HEK293 (cell line): Measurements from ENCODE around the gene PI16.
A peak's percentile ranks its signal among the peaks of the same experiment; 100 is the strongest.

Source experiments
- CTCF ChIP-seq: fragments of 450-650 bp; formaldehyde crosslinking; IDR thresholded peaks from 2 replicates; pipeline ENCODE4 v1.5.1; 2016; ENCODE audit warnings: missing biosample characterization, missing genetic modification characterization
- GLIS2 ChIP-seq: fragments of 450-650 bp; formaldehyde crosslinking; IDR thresholded peaks from 2 replicates; pipeline ENCODE4 v1.5.1; 2016; ENCODE audit warnings: missing biosample characterization, missing genetic modification characterization
- KLF17 ChIP-seq: fragments of 450-650 bp; formaldehyde crosslinking; IDR thresholded peaks from 2 replicates; pipeline ENCODE4 v1.5.1; 2016; ENCODE audit warnings: missing biosample characterization, missing genetic modification characterization
- KLF7 ChIP-seq: fragments of 450-650 bp; formaldehyde crosslinking; IDR thresholded peaks from 2 replicates; pipeline ENCODE4 v1.5.1; 2016; ENCODE audit warnings: missing biosample characterization, missing genetic modification characterization, borderline replicate concordance
- REPIN1 ChIP-seq: fragments of 450-650 bp; formaldehyde crosslinking; IDR thresholded peaks from 2 replicates; pipeline ENCODE4 v1.5.1; 2017; ENCODE audit warnings: missing biosample characterization, missing genetic modification characterization, low read depth
- SCRT2 ChIP-seq: fragments of 450-650 bp; formaldehyde crosslinking; IDR thresholded peaks from 2 replicates; pipeline ENCODE4 v1.5.1; 2016; ENCODE audit warnings: missing biosample characterization, missing genetic modification characterization
- SP2 ChIP-seq: fragments of 450-650 bp; formaldehyde crosslinking; IDR thresholded peaks from 2 replicates; pipeline ENCODE4 v1.5.1; 2016; ENCODE audit warnings: missing biosample characterization, missing genetic modification characterization
- TSHZ1 ChIP-seq: fragments of 450-650 bp; formaldehyde crosslinking; IDR thresholded peaks from 2 replicates; pipeline ENCODE4 v1.5.1; 2016; ENCODE audit warnings: missing biosample characterization, missing genetic modification characterization, borderline replicate concordance
- YY1 ChIP-seq: fragments of 450-650 bp; formaldehyde crosslinking; IDR thresholded peaks from 2 replicates; pipeline ENCODE4 v1.5.1; 2018; ENCODE audit warnings: missing biosample characterization, missing genetic modification characterization
- ZFP3 ChIP-seq: fragments of 450-650 bp; formaldehyde crosslinking; IDR thresholded peaks from 2 replicates; pipeline ENCODE4 v1.5.1; 2016; ENCODE audit warnings: low read depth, missing biosample characterization, missing genetic modification characterization
- ZFP41 ChIP-seq: fragments of 450-650 bp; formaldehyde crosslinking; IDR thresholded peaks from 2 replicates; pipeline ENCODE4 v1.5.1; 2016; ENCODE audit warnings: missing biosample characterization, missing genetic modification characterization, borderline replicate concordance
- ZNF138 ChIP-seq: fragments of 450-650 bp; formaldehyde crosslinking; IDR thresholded peaks from 2 replicates; pipeline ENCODE4 v1.5.1; 2016; ENCODE audit warnings: missing biosample characterization, missing genetic modification characterization, borderline replicate concordance
- ZNF146 ChIP-seq: fragments of 450-650 bp; formaldehyde crosslinking; IDR thresholded peaks from 2 replicates; pipeline ENCODE4 v1.5.1; 2016; ENCODE audit warnings: missing biosample characterization, missing genetic modification characterization
- ZNF148 ChIP-seq: fragments of 450-650 bp; formaldehyde crosslinking; IDR thresholded peaks from 2 replicates; pipeline ENCODE4 v1.5.0; 2017; ENCODE audit warnings: missing biosample characterization, missing genetic modification characterization, borderline replicate concordance
- ZNF223 ChIP-seq: fragments of 450-650 bp; formaldehyde crosslinking; IDR thresholded peaks from 2 replicates; pipeline ENCODE4 v1.5.1; 2016; ENCODE audit warnings: missing biosample characterization, missing genetic modification characterization
- ZNF292 ChIP-seq: fragments of 450-650 bp; formaldehyde crosslinking; IDR thresholded peaks from 2 replicates; pipeline ENCODE4 v1.5.1; 2016; ENCODE audit warnings: low read depth, missing biosample characterization, missing genetic modification characterization, borderline replicate concordance
- ZNF324 ChIP-seq: fragments of 450-650 bp; formaldehyde crosslinking; IDR thresholded peaks from 2 replicates; pipeline ENCODE4 v1.5.1; 2016; ENCODE audit warnings: missing biosample characterization, missing genetic modification characterization
- ZNF350 ChIP-seq: fragments of 450-650 bp; formaldehyde crosslinking; IDR thresholded peaks from 2 replicates; pipeline ENCODE4 v1.5.0; 2017; ENCODE audit warnings: missing biosample characterization, mild to moderate bottlenecking, missing genetic modification characterization
- ZNF433 ChIP-seq: fragments of 450-650 bp; formaldehyde crosslinking; IDR thresholded peaks from 2 replicates; pipeline ENCODE4 v1.5.1; 2016; ENCODE audit warnings: missing biosample characterization, missing genetic modification characterization, low read depth
- ZNF488 ChIP-seq: fragments of 450-650 bp; formaldehyde crosslinking; IDR thresholded peaks from 2 replicates; pipeline ENCODE4 v1.5.1; 2016; ENCODE audit warnings: missing biosample characterization, missing genetic modification characterization
- ZNF513 ChIP-seq: fragments of 450-650 bp; IDR thresholded peaks from 2 replicates; pipeline ENCODE4 v1.5.1; 2018; ENCODE audit warnings: missing biosample characterization, missing genetic modification characterization
- ZNF521 ChIP-seq: fragments of 450-650 bp; formaldehyde crosslinking; IDR thresholded peaks from 2 replicates; pipeline ENCODE4 v1.5.1; 2017; ENCODE audit warnings: missing biosample characterization, mild to moderate bottlenecking, missing genetic modification characterization
- ZNF629 ChIP-seq: fragments of 450-650 bp; formaldehyde crosslinking; IDR thresholded peaks from 2 replicates; pipeline ENCODE4 v1.5.1; 2017; ENCODE audit warnings: missing biosample characterization, missing genetic modification characterization
- ZNF692 ChIP-seq: fragments of 450-650 bp; formaldehyde crosslinking; IDR thresholded peaks from 2 replicates; pipeline ENCODE4 v1.5.1; 2016; ENCODE audit warnings: missing biosample characterization, missing genetic modification characterization
- ZNF785 ChIP-seq: fragments of 450-650 bp; formaldehyde crosslinking; IDR thresholded peaks from 2 replicates; pipeline ENCODE4 v1.5.1; 2016; ENCODE audit warnings: missing biosample characterization, missing genetic modification characterization
- ZNF837 ChIP-seq: fragments of 450-650 bp; formaldehyde crosslinking; IDR thresholded peaks from 2 replicates; pipeline ENCODE4 v1.5.1; 2016; ENCODE audit warnings: missing biosample characterization, missing genetic modification characterization

PI16 gene

GRCh38 chr6:36984581-36985416 lies 30.3 kb downstream of the PI16 start (continued):
- TF ChIP-seq ZNF433 (tag by site-specific recombination) (no peak), ZNF692 (tag by site-specific recombination) (peak; percentile 51), TSHZ1 (tag by site-specific recombination) (peak; percentile 70; the same call in 1 of the 2 replicates), ZNF837 (no peak), REPIN1 (tag by site-specific recombination) (no peak), ZNF521 (no peak), ZNF138 (no peak), CTCF (tag by site-specific recombination) (no peak), YY1 (tag by site-specific recombination) (peak; percentile 26; the same call in 1 of the 2 replicates), ZNF146 (no peak), ZNF223 (no peak), KLF17 (tag by site-specific recombination) (peak; percentile 62; the same call in 1 of the 2 replicates), ZNF292 (tag by site-specific recombination) (no peak), SCRT2 (tag by site-specific recombination) (no peak), ZFP41 (tag by site-specific recombination) (no peak), ZNF785 (no peak), SP2 (tag by site-specific recombination) (peak; percentile 75), ZNF324 (tag by site-specific recombination) (no peak; the same call in 1 of the 2 replicates), ZNF513 (tag by site-specific recombination) (no peak), ZNF629 (tag by site-specific recombination) (peak; percentile 85), ZNF350 (tag by site-specific recombination) (no peak), ZNF148 (no peak), GLIS2 (tag by site-specific recombination) (peak; percentile 26; the same call in 1 of the 2 replicates), ZFP3 (tag by site-specific recombination) (no peak), ZNF488 (tag by site-specific recombination) (no peak), KLF7 (tag by site-specific recombination) (no peak)
